Jurkat, Clone E6-1 (cell line): ENCODE results near the gene HOXA13.
A peak's percentile ranks its signal among the peaks of the same experiment; 100 is the strongest.

Experiments used
- DNase-seq: peaks from one replicate; pipeline ENCODE4 v3.0.0-alpha.2; 2011; ENCODE audit warnings: low read depth, low spot score
- H3K4me3 ChIP-seq: 2 replicates; pipeline ENCODE4 v1.5.1; 2011; ENCODE audit warnings: mild to moderate bottlenecking, low read length, control low read depth, moderate library complexity

The HOXA13 gene

DNA sequence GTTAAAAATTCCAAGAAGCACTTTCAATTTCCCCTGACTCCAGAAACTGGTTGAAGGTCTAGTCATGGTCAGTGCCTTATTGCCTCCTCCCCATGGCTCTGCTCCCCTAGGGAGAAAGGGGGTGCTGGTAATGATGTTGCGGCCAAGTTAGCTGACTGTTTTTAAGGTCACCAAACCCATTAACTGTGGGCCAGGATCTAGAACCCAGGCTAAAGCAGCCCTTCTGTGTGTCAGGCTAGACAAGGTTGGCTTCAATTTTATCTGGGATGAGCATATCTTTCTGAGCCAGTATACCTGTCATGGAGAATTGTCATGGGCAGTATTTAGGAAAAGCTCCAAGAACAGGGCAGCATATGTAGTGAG lies 11.2 kb upstream of the HOXA13 start:
- no peak for DNase-seq
- H3K4me3 ChIP-seq, result no peak overlapping the region

DNA sequence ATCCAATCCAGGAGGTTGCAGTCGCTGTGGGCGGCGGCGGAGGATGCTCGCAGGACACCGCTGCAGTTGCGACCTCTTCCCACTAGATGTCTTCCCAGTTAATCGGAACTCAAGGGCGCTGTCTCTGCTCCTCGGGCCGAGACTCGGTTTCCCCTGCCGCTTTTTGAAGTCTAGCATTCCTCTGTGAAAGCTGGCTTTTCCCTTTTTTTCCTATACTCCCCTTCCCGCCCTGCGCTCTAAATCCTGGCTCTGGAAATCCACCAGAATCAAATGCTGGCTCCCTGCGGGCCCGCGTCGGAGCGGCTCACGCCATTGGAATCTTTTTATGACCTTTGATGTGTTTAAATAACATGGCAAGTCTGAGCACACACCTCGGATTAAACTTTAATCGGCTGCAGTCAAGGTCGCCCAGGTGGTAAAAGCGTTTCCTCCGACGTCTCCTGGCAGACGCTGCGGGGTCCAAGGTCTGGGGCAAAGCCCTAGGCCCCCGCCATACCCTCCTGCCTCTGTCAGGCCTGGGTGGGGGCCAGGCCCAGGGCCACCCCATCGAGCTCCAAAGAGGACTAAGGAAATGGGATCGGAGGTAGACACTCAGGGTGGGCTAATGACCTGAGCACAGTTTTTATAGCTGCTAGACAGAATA lies 10.7 kb upstream of the HOXA13 start:
- H3K4me3 ChIP-seq, result no peak overlapping the region
- no peak for DNase-seq

DNA sequence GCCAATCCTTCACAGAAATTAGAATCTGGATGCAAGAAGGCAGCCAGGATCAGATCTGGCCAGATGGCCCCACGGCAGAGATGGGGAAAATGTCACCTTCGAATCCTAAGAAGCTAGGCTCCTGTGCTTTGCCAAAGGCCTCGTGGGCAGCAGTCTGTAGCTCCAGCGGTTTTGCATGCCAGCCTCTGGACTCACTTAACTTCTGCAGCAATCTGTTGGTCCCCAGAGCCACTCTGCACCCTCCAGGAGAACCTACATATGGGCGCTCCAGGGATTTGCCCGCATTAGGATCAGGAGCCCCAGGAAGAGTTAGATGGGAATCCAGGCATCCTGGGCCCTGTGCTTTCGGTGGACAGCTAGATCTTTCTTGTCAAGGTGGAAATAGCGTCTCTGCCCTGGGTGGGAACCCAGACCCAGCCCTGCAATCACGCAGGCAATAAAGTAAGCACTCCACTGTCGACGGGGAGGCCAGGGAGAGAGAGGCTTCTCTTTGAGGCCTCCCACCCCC lies 10.1 kb upstream of the HOXA13 start:
- H3K4me3 ChIP-seq, result no peak overlapping the region
- DNase-seq, result no peak

DNA sequence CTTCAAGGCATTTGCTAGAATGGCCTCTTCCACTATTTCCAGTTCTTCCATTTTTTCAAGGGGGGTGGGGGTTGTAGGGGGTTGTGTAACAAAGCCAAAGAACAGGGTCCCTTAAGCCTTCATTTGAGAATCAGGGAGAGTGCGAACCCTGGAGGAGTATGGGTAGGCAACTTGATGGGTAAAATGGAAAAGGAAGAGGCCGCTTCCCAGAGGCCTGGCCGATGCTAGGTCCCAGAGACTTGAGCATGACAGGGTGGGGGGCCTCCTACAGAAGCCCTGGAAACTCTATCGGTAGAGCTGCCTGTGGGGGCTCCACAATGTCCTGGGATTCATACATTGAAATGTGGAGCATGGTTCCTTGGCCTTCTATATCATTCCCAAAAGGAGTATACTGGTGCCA lies 9.1 kb upstream of the HOXA13 start:
- H3K4me3 ChIP-seq, result no peak overlapping the region

DNA sequence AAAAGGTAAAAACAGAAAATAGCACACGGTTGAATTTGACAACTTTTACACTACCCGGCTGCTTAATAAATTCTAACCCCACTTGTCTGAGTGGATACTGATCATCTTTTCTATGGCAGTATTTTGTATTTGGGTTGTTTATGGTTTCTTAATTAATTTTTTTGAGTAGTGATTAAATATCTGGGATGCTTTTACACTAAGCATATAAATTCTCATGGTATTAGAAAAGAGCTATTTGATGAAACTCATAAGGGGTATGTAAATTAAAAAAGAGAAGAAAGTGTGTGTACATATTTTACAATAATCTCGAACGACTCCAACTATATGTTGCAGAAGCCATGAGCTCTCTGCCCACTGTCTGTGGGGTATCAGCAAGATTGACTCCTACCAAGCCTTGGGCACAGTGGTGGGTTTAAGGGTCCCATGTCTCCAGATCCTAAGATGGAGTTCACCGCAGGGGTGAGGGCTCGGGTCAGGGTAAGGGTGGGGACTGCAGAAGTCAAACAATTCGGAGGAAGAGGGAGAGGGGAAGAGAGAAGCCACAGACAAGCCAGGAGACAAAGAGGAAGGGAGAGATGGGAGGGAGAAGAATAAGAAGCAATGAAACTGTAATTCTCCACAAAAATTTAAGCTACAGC lies 7.6 kb upstream of the HOXA13 start:
- no peak for DNase-seq
- no peak overlapping the region for H3K4me3 ChIP-seq

More for the DNA sequence above, 9.1 kb upstream of the HOXA13 start:
- DNase-seq, result no peak

DNA sequence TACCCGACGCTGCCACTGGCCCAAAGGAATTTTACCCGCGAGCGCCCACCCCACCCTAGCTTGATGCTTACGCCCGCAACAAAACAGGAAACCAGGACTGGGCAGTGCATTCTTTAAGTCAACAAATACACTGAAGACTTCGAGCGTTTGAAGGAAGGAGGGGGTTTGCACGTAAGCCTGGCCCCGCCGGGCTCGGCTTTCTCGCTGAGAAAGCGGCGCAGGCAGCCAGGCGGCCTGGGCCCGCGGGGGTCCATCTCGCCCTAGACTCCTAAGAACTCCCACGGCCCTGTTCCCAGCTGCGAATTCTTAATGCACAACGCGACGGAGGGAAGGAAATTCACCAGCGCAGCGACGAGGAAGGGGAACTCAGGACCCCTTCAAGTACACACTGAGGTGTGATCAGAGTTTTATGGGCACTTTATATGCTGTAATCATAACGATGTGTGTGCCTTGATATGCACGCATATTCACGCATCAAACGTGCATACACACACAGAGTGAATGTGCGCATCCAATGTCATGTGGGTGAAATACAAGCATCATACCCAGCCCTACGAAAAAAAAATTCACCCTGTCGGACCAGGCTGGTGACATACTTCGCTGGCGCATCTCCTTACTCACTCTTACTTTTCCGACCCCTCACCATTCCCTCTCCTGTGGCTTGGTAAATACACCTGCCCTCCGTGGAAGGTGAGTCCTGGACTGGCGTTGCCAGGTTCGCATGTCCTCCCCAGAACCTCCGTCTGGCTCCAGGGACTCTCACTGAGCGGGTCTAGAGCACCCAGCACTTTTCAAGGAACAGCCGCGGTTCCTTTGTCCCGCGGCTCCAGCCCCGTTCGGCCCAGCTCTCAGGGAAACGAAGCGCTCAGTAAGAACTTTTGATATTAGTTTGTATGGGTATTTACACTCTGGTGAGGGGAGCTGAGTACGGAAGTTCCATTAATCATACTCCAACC lies 5.7 kb upstream of the HOXA13 start:
- no peak overlapping the region for H3K4me3 ChIP-seq
- DNase-seq, result no peak

DNA sequence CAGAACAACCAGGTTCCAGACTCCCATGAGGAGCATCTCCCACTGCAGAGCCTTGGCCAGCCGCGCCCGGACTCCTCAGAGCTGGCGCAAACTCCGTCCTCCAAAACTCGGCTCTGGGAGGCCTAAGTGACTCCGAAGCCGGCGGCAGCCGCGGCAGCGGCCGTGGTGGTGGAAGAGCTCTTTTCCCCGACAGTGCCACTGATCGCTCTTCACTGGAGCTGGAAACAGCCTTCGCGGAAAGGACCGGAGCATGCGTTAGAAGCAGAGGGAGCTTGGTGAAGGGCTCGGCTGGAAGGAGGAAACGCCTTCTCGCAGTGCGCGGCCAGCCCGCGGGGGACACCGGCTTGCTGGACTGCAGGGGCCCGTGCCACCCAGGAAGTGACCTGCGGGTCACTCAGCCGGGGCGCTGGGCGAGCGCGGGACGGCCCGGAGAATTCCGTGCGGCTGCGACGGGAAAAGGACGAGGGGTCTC lies 5.0 kb upstream of the HOXA13 start:
- H3K4me3 ChIP-seq, result no peak overlapping the region
- no peak for DNase-seq

DNA sequence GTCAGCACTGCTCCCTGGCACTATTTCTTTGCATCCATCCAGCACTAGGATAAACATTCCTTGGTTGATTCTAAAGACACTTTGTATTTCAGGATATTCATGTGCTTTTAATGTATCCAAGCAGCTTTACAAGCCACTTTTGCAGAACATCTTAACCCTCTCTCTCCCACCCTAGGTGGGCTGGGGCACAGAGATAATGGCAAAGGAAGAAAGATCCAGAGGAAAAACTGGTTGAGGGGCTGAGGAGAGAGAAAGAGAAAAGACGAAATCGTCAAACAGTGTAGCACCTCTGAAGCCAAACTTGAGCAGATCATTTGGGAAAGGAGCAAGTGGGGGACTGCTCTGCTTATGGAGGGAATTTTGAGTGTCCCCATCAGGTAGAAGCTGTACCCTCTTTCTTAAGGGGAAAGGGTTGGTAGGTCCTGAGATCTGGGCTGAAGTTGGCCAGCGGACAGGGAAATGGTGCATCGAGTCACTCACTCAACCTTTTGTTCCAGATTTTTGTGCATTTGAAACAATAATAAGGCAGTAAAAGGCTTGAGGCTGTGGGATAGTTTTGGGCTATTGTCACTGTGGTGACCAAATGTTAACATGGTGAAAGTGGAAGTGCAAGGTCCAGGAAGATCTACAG lies 4.2 kb upstream of the HOXA13 start:
- no peak for DNase-seq
- no peak overlapping the region for H3K4me3 ChIP-seq

DNA sequence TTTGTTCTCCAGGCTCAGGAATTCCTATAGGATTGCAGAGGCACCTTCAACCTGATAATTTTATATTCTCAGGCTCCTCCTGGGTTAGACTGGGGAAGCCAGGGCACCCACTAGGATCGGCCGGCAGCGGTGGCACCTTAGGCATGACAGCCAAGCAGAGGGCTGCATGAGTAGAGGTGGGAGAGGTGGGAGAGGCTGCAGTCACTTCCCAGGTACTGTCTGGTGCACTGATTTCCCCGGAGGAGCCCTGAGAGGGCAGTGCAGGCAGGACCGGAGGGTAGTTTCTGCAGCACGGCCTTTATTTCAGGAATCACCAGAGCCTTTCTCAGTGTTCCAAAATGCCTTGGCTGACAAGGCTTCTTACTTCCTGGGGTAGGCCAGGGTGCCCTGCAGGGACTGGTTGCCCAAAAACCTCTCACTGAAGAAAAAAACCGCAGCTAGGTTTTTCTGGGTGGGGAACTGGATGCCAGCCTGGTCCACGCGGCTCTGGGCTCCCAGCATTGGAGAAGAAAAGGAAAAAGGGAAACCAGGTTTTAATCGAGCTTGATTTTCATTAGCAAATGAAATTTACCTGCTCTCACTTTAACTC lies 3.6 kb upstream of the HOXA13 start:
- DNase-seq, result no peak
- no peak overlapping the region for H3K4me3 ChIP-seq

DNA sequence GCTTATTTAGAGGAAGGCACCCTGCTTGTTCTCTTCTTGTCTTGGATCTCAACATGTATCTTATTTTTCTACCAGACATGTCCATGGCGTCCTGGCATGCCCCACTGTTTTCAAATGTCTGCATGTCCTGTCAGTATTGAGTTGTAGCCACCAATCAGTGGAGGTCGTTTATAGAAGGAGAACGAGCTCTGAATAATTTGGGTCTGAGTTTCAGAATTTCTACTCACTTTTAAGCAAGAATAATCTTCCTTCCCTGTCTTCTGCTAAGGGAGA lies 2.9 kb upstream of the HOXA13 start:
- DNase-seq, result no peak

DNA sequence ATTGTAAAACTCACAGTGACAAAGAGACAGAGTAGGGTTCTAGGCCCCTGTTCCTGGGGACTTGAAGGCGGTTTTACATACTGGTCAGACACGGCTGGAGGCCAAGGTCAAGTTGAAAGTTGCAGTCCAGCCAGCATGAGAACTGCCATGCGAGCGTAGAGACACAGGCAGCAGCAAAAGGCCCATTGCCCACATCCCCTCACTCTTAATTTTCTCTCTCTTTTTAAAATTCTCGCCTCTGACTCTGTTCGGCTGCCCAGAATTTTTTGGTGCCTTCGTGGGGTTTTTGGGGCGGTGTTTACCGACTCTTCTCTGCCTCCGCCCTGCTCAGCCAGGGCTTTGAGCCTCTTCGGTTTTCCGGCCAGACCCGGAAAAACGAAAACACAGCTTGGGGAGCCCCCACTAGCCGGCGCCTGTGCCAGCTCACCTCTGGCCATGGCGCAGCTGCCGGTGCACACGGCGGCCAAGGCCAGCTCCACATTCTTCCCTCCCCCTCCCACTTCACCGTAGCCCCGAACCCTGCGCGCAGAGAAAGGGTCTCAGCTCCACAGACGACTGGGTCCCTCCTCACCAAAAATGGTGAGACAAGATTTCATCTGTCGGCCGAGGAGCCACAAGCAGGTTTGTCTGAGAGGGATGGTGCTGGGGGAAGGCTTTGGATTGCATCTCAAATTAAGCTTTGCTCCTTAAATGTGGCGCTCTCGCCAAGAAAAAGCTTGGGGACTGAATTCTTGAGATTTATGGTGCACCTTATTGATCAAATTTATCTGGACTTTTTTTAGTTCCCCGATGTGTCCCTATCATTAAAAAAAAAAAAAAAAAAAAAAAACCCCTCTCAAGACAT lies 2.3 kb upstream of the HOXA13 start:
- no peak overlapping the region for H3K4me3 ChIP-seq
- DNase-seq, result no peak

More for the DNA sequence above, 2.9 kb upstream of the HOXA13 start:
- H3K4me3 ChIP-seq, result no peak overlapping the region

DNA sequence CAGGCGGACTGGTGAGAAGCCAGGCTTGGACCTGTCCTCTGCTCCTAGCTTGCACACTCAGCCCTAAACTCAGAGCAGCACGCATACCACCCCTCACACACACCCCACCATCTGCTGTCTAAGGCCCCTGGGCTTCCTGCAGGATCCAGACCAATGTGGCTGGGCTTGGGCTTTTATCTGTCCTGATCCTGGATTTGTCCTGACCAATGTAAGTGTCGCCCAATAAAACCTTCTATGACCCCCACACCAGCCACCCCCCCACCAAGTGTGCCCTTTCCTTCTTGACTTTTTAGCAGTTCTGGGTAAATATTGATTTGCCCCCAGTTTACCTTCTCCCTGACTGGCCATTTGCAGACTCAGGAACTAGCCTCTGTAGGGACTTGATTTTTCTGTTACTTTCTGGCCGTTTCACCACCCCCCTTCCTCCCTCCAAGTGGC lies 1.7 kb upstream of the HOXA13 start:
- no peak overlapping the region for H3K4me3 ChIP-seq
- DNase-seq, result no peak

DNA sequence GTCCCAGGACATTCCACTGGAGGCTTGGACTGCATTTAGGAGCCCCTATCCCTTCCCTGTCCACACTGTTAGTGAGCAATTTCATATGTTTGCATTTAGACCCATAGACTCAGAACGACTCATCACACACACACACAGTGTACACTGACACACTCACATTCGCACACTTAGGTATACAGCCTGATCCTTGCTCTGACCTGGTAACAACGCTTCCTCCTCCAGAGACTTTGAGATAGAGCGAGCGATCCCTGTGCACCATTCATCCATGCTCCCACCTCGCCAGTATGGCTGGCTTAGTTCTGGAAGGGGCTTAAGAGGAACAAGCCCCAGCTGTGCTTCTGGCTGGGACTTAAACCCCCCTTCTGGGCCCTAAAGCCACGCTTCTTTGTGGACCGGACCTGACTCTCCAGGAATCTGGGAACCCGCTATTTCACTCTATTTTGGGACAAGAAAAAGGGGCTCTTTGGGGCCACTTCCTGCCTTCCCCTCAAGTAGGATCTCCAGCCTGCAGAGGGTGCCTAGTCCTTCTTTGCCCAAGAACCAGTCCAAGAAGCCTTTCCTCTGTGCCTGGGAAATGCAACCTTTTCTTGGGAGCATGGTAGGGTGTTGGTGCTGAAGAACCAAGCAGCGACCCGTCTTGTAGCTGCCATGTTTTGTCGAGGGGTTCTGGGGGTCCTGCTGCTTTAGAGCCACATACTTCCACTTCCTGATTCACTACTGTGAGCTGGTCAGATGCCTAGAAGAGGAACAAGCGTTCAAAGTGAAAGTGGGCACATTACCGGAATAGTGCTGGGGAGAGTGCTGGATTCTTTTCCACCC lies 1.1 kb upstream of the HOXA13 start:
- DNase-seq, result no peak
- peak overlapping the region; percentile 57 for H3K4me3 ChIP-seq

DNA sequence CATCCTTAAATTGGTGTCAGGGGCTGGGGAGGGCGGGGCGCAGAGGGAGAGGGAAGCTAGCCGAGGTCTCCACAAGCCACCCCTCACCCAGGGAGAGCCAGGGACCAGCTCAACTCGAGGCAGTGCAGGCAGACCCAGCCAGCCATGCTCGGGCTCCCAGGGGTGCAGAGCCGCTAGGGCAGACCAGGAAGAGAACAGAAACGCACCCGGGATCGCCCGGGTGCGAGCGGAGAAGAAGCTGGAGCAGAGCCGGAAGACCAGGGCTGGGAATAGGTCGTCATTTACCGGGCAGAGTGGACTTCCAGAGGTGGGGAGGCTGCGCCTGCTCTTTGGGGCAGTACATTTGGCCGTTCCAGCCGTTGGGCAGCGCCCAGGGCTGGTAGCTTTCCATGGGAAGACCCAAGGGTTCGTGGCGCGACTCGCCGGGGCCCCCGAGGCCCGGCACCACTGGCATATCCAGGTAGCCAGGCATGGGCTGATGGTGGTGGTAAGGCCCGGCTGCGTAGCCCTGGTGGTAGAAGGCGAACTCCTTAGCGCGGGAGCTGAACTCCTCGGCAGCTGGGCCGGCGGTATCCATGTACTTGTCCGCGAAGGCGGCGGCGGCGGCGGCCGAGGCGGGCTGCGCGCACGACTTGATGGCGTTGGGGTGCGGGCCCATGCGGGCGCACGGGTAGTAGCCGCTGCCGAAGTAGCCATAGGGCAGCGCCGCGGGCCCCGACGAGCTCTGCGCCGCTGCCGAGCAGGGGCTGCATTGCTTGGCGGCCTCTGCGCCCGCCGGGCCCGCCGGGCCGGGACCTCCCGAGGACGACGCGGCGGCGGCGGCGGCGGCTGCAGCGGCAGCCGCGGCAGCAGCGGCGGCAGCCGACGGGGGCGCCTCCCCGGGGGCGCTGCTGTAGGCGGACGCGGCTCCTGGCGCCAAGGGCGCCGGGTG lies 755 bp downstream of the HOXA13 start:
- no peak for DNase-seq
- H3K4me3 ChIP-seq, result no peak overlapping the region

DNA sequence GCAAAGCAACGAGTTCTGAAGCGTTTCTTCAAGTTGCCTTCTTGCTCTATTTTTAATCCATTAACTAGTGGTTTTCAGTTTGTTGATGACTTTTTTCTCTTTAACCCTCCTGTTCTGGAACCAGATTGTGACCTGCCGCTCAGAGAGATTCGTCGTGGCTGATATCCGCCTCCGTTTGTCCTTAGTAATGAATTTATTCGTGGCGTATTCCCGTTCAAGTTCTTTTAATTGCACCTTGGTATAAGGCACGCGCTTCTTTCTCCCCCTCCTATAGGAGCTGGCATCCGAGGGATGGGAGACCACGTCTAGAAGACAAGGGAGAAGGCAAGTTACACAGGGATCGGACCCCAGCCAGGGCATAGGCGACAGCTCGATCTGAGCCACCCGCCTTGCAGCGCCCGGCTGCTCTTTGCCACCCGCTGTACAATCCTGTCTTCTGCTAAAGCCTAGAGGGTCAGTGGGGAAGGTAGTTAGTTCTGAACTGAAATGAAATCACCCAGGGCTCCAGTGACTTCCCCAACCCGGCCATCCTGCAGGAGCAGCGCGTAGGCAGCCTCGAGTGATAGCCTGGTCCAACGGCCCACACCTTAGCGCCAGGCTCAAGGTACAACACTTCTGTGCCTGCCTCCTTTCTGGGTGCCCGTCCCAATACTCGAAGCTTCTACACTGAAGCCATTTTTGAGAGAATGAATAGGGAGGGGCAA lies 1.6 kb downstream of the HOXA13 start:
- no peak overlapping the region for H3K4me3 ChIP-seq
- DNase-seq, result no peak
